K562 (cell line): ENCODE data around the gene POP5. TPM values are rescaled to one million over a fixed set of nuclear protein-coding genes. Genes with fewer than 3 reads are reported as not detected.
A peak's percentile ranks its signal among the peaks of the same experiment; 100 is the strongest.

Source experiments
- ARID1B ChIP-seq: fragments of 450-650 bp; IDR thresholded peaks from 2 replicates; pipeline ENCODE4 v1.6.1; 2016; ENCODE audit warnings: antibody characterized with exemption, mild to moderate bottlenecking, inconsistent platforms
- CCAR2 ChIP-seq: fragments of 200-400 bp; formaldehyde crosslinking; IDR thresholded peaks from 2 replicates; pipeline ENCODE4 v1.6.1; 2017; ENCODE audit warnings: mild to moderate bottlenecking, low read depth, low read length
- CHD2 ChIP-seq: IDR thresholded peaks from 2 replicates; pipeline ENCODE4 v1.6.1; 2011; ENCODE audit warnings: low read depth, low read length
- CREB3L1 ChIP-seq: fragments of 450-650 bp; IDR thresholded peaks from 2 replicates; pipeline ENCODE4 v1.6.1; 2014; ENCODE audit warnings: low read depth, mild to moderate bottlenecking, moderate library complexity, borderline replicate concordance
- E2F8 ChIP-seq: fragments of 450-650 bp; IDR thresholded peaks from 2 replicates; pipeline ENCODE4 v1.7.1; 2018; ENCODE audit warnings: mild to moderate bottlenecking, low read depth; ENCODE audit not compliant: partially characterized antibody
- HCFC1 ChIP-seq: IDR thresholded peaks from 2 replicates; pipeline ENCODE4 v1.6.1; 2012; ENCODE audit warnings: low read depth, low read length, improper control_type of control experiment
- HES1 ChIP-seq: fragments of 450-650 bp; IDR thresholded peaks from 2 replicates; pipeline ENCODE4 v1.6.1; 2016; ENCODE audit warnings: low read depth, mild to moderate bottlenecking, moderate library complexity
- MAX ChIP-seq: sonication (generic); formaldehyde crosslinking; IDR thresholded peaks from 2 replicates; pipeline ENCODE4 v1.9.0; 2022; ENCODE audit warnings: mild to moderate bottlenecking, missing genetic modification reagents
- POLR3G ChIP-seq: IDR thresholded peaks from 2 replicates; pipeline ENCODE4 v1.6.1; 2011; ENCODE audit not compliant: insufficient read length, insufficient replicate concordance; ENCODE audit errors: extremely low read depth
- SMARCA4 ChIP-seq: fragments of 450-650 bp; IDR thresholded peaks from 2 replicates; pipeline ENCODE4 v1.6.1; 2016
- SPI1 ChIP-seq: IDR thresholded peaks from 2 replicates; pipeline ENCODE4 v1.6.1; 2011; ENCODE audit warnings: low read depth, low read length, control low read depth, borderline replicate concordance
- TCF3 ChIP-seq: sonication (generic); formaldehyde crosslinking; IDR thresholded peaks from 2 replicates; pipeline ENCODE4 v1.4.0; 2020; ENCODE audit warnings: mild to moderate bottlenecking, missing genetic modification reagents
- TFAM ChIP-seq: fragments of 250-450 bp; sonication (Bioruptor Pico); conservative IDR thresholded peaks from 2 replicates; pipeline ENCODE4 v1.5.0; 2021; ENCODE audit warnings: mild to moderate bottlenecking, moderate library complexity
- TRIM24 ChIP-seq, 2 experiments: fragments of 450-650 bp; IDR thresholded peaks; 2 replicates each; pipeline ENCODE4 v1.6.1; 2016
- U2AF2 ChIP-seq: fragments of 200-400 bp; formaldehyde crosslinking; optimal IDR thresholded peaks from 2 replicates; pipeline ENCODE3; 2017; ENCODE audit warnings: low read depth, mild to moderate bottlenecking, low read length
- UBTF ChIP-seq, 2 experiments: IDR thresholded peaks; 2 replicates each; pipeline ENCODE4 v1.6.1; 2012; ENCODE audit warnings: improper control_type of control experiment in 2 of 2, low read depth in 2 of 2, low read length in 2 of 2, borderline replicate concordance in 1 of 2
- XRCC5 ChIP-seq: fragments of 200-400 bp; formaldehyde crosslinking; IDR thresholded peaks from 2 replicates; pipeline ENCODE4 v1.6.1; 2017; ENCODE audit warnings: low read depth, mild to moderate bottlenecking, low read length
- ZKSCAN8 ChIP-seq: fragments of 200-800 bp; sonication (Bioruptor generic); IDR thresholded peaks from 2 replicates; pipeline ENCODE4 v1.6.1; 2016; ENCODE audit warnings: missing genetic modification characterization, missing compliant biosample characterization
- ZNF277 ChIP-seq: fragments of 250-450 bp; sonication (Bioruptor Pico); IDR thresholded peaks from 2 replicates; pipeline ENCODE4 v1.8.0; 2022; ENCODE audit warnings: inconsistent platforms, mild to moderate bottlenecking, moderate library complexity, borderline replicate concordance
- ZNF354B ChIP-seq: fragments of 250-450 bp; sonication (Bioruptor Pico); IDR thresholded peaks from 2 replicates; pipeline ENCODE4 v1.4.0; 2020
- ZNF717 ChIP-seq: fragments of 250-450 bp; sonication (Bioruptor Pico); IDR thresholded peaks from 2 replicates; pipeline ENCODE4 v1.5.0; 2021
- polyA plus RNA-seq, 8 experiments: library from polyadenylated mRNA; depleted of rRNA in 4 of 8; stranded (reverse) in 5 of 8; unstranded in 3 of 8; fragments of >200 nt; fragmentation: Nextera tagmentation in 2 of 8; fragmentation: Illumina TruSeq in 1 of 8; extraction: Ambion mirVana in 2 of 8; extraction: Trizol in 1 of 8; gene quantifications; 2 replicates each; pipeline versions ENCODE4 v1.2.1 to v1.2.3, GENCODE V29; 2011 to 2014; ENCODE audit warnings: inconsistent platforms in 1 of 8, missing spikeins in 1 of 8
- total RNA-seq, 7 experiments: library from RNA; depleted of rRNA in 6 of 7; stranded (reverse); fragments of >200 nt in 6 of 7; fragmentation: Illumina TruSeq in 2 of 7; extraction: Trizol in 2 of 7; gene quantifications; 2 replicates each; pipeline versions ENCODE4 v1.2.1 to v1.2.3, GENCODE V29; 2011 to 2021; ENCODE audit warnings: low replicate concordance in 1 of 7

Gene POP5
- total and polyA plus RNA-seq, 9 of the 15 experiments (the other 6 are each of a cell fraction or from before 2014, with no cell fraction given), result 57.5 to 253 (median 73.8) TPM

GRCh38 chr12:120539303-120539702, 41.9 kb downstream of the POP5 start (continued):
- TF ChIP-seq E2F8, result no peak
- no peak for TF ChIP-seq CCAR2
- TF ChIP-seq ZNF717 (CRISPR knock-in tag), result no peak
- TF ChIP-seq CHD2, result no peak
- no peak for TF ChIP-seq ZNF277 (CRISPR knock-in tag)
- TF ChIP-seq POLR3G, result no peak
- TF ChIP-seq ZNF354B (CRISPR knock-in tag), result no peak
- no peak for TF ChIP-seq SPI1
- TF ChIP-seq U2AF2, result no peak
- no peak for TF ChIP-seq XRCC5
- no peak for TF ChIP-seq MAX (CRISPR knock-in tag)
- no peak for TF ChIP-seq ZKSCAN8 (CRISPR knock-in tag)
- TF ChIP-seq HES1, result no peak
- no peak for TF ChIP-seq TFAM
- 0 out of 2 replicates have a peak, but pooled peaks have one; percentile 12 for TF ChIP-seq TCF3
- no peak for TF ChIP-seq HCFC1
- peak; percentile 50 for TF ChIP-seq ARID1B
- TF ChIP-seq TRIM24 (IDR thresholded peaks at IDR 0.05), result no peak
- no peak for TF ChIP-seq UBTF (IDR thresholded peaks at IDR 0.05; ENCODE audit: borderline replicate concordance in 1 of 2, low read depth in 2 of 2, low read length in 2 of 2)
- peak; percentile 46; the same call in 1 of the 2 replicates for TF ChIP-seq SMARCA4
- TF ChIP-seq CREB3L1, result no peak
